Left lung (tissue), 10 donors: ENCODE data around the gene ARHGAP26. TPM values are rescaled to one million over a fixed set of nuclear protein-coding genes. Genes with fewer than 3 reads are reported as not detected.
A peak's percentile ranks its signal among the peaks of the same experiment; 100 is the strongest.

Experiments used
- ATAC-seq: fragments of 200-7000 bp; cut with Tn5 transposase; one replicate; pipeline ENCODE4 v1.9.1; 2020; ENCODE audit warnings: moderate library complexity
- DNase-seq, 4 donors: peaks; one replicate each; pipeline ENCODE4 v3.0.0-alpha.2; 2013 to 2020
- H3K27ac ChIP-seq, 2 donors: fragments of 200-600 bp; sonication (generic) in 1 of 2; one replicate each; pipeline versions ENCODE4 v1.5.0 to v1.8.0; 2020 to 2021
- H3K27me3 ChIP-seq, 2 donors: fragments of 200-600 bp; sonication (generic) in 1 of 2; one replicate each; pipeline versions ENCODE4 v1.5.0 to v1.8.0; 2020 to 2021
- H3K36me3 ChIP-seq, 2 donors: fragments of 200-600 bp; sonication (generic) in 1 of 2; one replicate each; pipeline versions ENCODE4 v1.5.0 to v1.8.0; 2020 to 2021
- H3K4me1 ChIP-seq, 2 donors: fragments of 200-600 bp; one replicate each; pipeline ENCODE4 v1.8.0; 2021
- H3K4me3 ChIP-seq, 2 donors: fragments of 200-600 bp; sonication (generic) in 1 of 2; one replicate each; pipeline versions ENCODE4 v1.5.0 to v1.8.0; 2020 to 2021; ENCODE audit warnings: mild to moderate bottlenecking in 1 of 2
- H3K9me3 ChIP-seq, 2 donors: fragments of 200-600 bp; sonication (generic) in 1 of 2; one replicate each; pipeline versions ENCODE4 v1.5.0 to v1.8.0; 2020 to 2021
- CTCF ChIP-seq, 2 donors: fragments of 200-600 bp; sonication (generic) in 1 of 2; IDR thresholded peaks; one replicate each; pipeline versions ENCODE4 v1.5.0 to v1.8.0; 2021; ENCODE audit warnings: antibody characterized with exemption in 2 of 2
- intact Hi-C, 2 donors: fragments of 100-400 bp; cut with DNase I; formaldehyde crosslinking; loops; one replicate each; pipeline versions ENCODE4 v1.11.2 to v1.14.2; 2022
- polyA plus RNA-seq, 6 donors: library from polyadenylated mRNA; unstranded; fragments of 120-200 nt; gene quantifications; one replicate each; pipeline ENCODE4 v1.2.1, GENCODE V29; 2013; ENCODE audit not compliant: insufficient read length in 6 of 6
- total RNA-seq, 2 donors: library from RNA; stranded (reverse); fragmentation: NEBNext Ultra II Directional; extraction: Animal tissue kit (Norgen Biotek cat#: 25700); gene quantifications; one replicate each; pipeline ENCODE4 v1.2.1, GENCODE V29; 2021
- donor health status: DM: no; HTN: yes; CAD: no.
- donor health status: DM: no; HTN: no; CAD: no.

ARHGAP26 gene
- total and polyA plus RNA-seq, 8 donors = 13.9 to 61.9 (median 14.9) TPM

- no peak for TF ChIP-seq CTCF (IDR thresholded peaks at IDR 0.05)
- Histone ChIP-seq H3K4me3 (no peak overlapping the region), H3K36me3 (no peaks in the 10 kb centered on the region), H3K27ac (peak overlapping the region in 1 of 2 donors; percentile 46), H3K9me3 (peaks cover 0 to 12% of the 10 kb centered on the region in 2 donors), H3K27me3 (no peaks in the 10 kb centered on the region), H3K4me1 (peaks cover 0 to 7% of the 10 kb centered on the region in 2 donors)
- ATAC-seq = peak; percentile 81
- intact Hi-C loops = no loop called here
- DNase-seq = no peak
Measured at GRCh38 chr5:143262393-143263174, 492.4 kb downstream of the ARHGAP26 start.

- intact Hi-C loops = no loop called here
- Histone ChIP-seq H3K27ac (no peak overlapping the region), H3K9me3 (peaks cover 0 to 19% of the 10 kb centered on the region in 2 donors), H3K36me3 (no peaks in the 10 kb centered on the region), H3K4me1 (peaks cover 0 to 7% of the 10 kb centered on the region in 2 donors), H3K4me3 (no peak overlapping the region), H3K27me3 (no peaks in the 10 kb centered on the region)
- no peak for TF ChIP-seq CTCF (IDR thresholded peaks at IDR 0.05)
- no peak for ATAC-seq
- DNase-seq = no peak
Measured at GRCh38 chr5:143263272-143263810, 493.2 kb downstream of the ARHGAP26 start.

GRCh38 chr5:143265995-143266394, 495.8 kb downstream of the ARHGAP26 start:
- no peaks in the 10 kb centered on the region for H3K27me3 ChIP-seq
- intact Hi-C loops = no loop called here
- peaks cover 0 to 28% of the 10 kb centered on the region in 2 donors for H3K9me3 ChIP-seq
- H3K4me1 ChIP-seq = peaks cover 0 to 7% of the 10 kb centered on the region in 2 donors
- H3K27ac ChIP-seq = no peak overlapping the region
- DNase-seq (no peak), ATAC-seq (no peak)
- TF ChIP-seq CTCF (IDR thresholded peaks at IDR 0.05) = no peak
- no peaks in the 10 kb centered on the region for H3K36me3 ChIP-seq
- H3K4me3 ChIP-seq = no peak overlapping the region

- no peak for TF ChIP-seq CTCF (IDR thresholded peaks at IDR 0.05)
- H3K4me3 ChIP-seq = no peak overlapping the region
- H3K4me1 ChIP-seq = peaks cover 0 to 2% of the 10 kb centered on the region in 2 donors
- H3K9me3 ChIP-seq = peaks cover 0 to 28% of the 10 kb centered on the region in 2 donors
- ATAC-seq (no peak), DNase-seq (no peak)
- no peak overlapping the region for H3K27ac ChIP-seq
- no peaks in the 10 kb centered on the region for H3K27me3 ChIP-seq
- H3K36me3 ChIP-seq = no peaks in the 10 kb centered on the region
- intact Hi-C loops = no loop called here
Measured at GRCh38 chr5:143267186-143267585, 497.0 kb downstream of the ARHGAP26 start.

- no peak for ATAC-seq
- peaks cover 0 to 28% of the 10 kb centered on the region in 2 donors for H3K9me3 ChIP-seq
- intact Hi-C loops = no loop called here
Measured at GRCh38 chr5:143268388-143268787, 498.2 kb downstream of the ARHGAP26 start.

More at GRCh38 chr5:143268388-143268787, 498.2 kb downstream of the ARHGAP26 start:
- Histone ChIP-seq H3K4me1 (no peaks in the 10 kb centered on the region), H3K4me3 (no peak overlapping the region), H3K27ac (no peak overlapping the region), H3K36me3 (no peaks in the 10 kb centered on the region), H3K27me3 (no peaks in the 10 kb centered on the region)
- DNase-seq = no peak
- TF ChIP-seq CTCF (IDR thresholded peaks at IDR 0.05) = no peak
